Right lobe of liver (tissue), 6 donors: ENCODE results near the gene PAX9. TPM values are rescaled to one million over a fixed set of nuclear protein-coding genes. Genes with fewer than 3 reads are reported as not detected.

Experiments used
- ATAC-seq, 4 donors: fragments of 200-7000 bp; cut with Tn5 transposase; one replicate each; pipeline ENCODE4 v1.9.1; 2020; ENCODE audit warnings: mild to moderate bottlenecking in 4 of 4, moderate library complexity in 4 of 4
- DNase-seq, 3 donors: peaks; one replicate each; pipeline ENCODE4 v3.0.0-alpha.2; 2020
- H3K27ac ChIP-seq, 3 donors: fragments of 200-600 bp; one replicate each; pipeline ENCODE4 v1.8.0; 2022
- H3K27me3 ChIP-seq, 2 donors: fragments of 200-600 bp; one replicate each; pipeline ENCODE4 v1.8.0; 2022
- H3K36me3 ChIP-seq, 4 donors: fragments of 200-600 bp; sonication (generic) in 1 of 4; one replicate each; pipeline versions ENCODE4 v1.5.1 to v1.8.0; 2017 to 2022; ENCODE audit warnings: control low read depth in 1 of 4
- H3K4me1 ChIP-seq, 4 donors: fragments of 200-600 bp; sonication (generic) in 1 of 4; one replicate each; pipeline versions ENCODE4 v1.5.1 to v1.8.0; 2017 to 2022; ENCODE audit warnings: control low read depth in 1 of 4
- H3K4me3 ChIP-seq, 3 donors: fragments of 200-600 bp; one replicate each; pipeline ENCODE4 v1.8.0; 2022
- H3K9me3 ChIP-seq, 4 donors: fragments of 200-600 bp; sonication (generic) in 1 of 4; one replicate each; pipeline versions ENCODE4 v1.5.1 to v1.8.0; 2017 to 2022; ENCODE audit warnings: control low read depth in 1 of 4
- POLR2A ChIP-seq: fragments of 450-650 bp; IDR thresholded peaks from one replicate; pipeline ENCODE4 v1.6.1; 2017; ENCODE audit warnings: antibody characterized with exemption, mild to moderate bottlenecking
- whole genome bisulfite sequencing: methylation state at CpG from one replicate; pipeline ENCODE4 v1.1.6; 2018; ENCODE audit warnings: low coverage, low lambda C conversion rate; ENCODE audit not compliant: insufficient coverage; ENCODE audit errors: missing lambda C conversion rate; 5-methylcytosine and 5-hydroxymethylcytosine counted together
- intact Hi-C, 2 donors: fragments of 100-400 bp; cut with DNase I; formaldehyde crosslinking; loops; one replicate each; pipeline versions ENCODE4 v1.11.2 to v1.14.1; 2022
- total RNA-seq, 6 experiments: library from RNA; depleted of rRNA in 2 of 6; stranded (reverse); fragments of >200 nt in 2 of 6; fragmentation: NEBNext Ultra II Directional in 3 of 6; extraction: Animal tissue kit (Norgen Biotek cat#: 25700) in 3 of 6; gene quantifications; one replicate each; pipeline versions ENCODE4 v1.1.0 to v1.2.4, GENCODE V29; 2016 to 2023
- TF ChIP-seq, protein P1 (sequence below), 4 donors: fragments of 200-600 bp in 3 of 4; fragments of 450-650 bp in 1 of 4; IDR thresholded peaks; one replicate each; pipeline versions ENCODE4 v1.5.1 to v1.8.0; 2016 to 2022; ENCODE audit warnings: antibody characterized with exemption in 4 of 4, mild to moderate bottlenecking in 2 of 4
- donor health status: DM: no; HTN: yes; CAD: no.
- donor health status: DM: no; HTN: no; CAD: no.
- donor health status: DM: no; HTN: no; CAD: no.
- donor health status: DM: no; HTN: yes; CAD: no.
- donor health status: DM: no; HTN: yes; CAD: no.

The PAX9 gene
- total RNA-seq, 6 experiments from 2014 or later: not detected

DNA sequence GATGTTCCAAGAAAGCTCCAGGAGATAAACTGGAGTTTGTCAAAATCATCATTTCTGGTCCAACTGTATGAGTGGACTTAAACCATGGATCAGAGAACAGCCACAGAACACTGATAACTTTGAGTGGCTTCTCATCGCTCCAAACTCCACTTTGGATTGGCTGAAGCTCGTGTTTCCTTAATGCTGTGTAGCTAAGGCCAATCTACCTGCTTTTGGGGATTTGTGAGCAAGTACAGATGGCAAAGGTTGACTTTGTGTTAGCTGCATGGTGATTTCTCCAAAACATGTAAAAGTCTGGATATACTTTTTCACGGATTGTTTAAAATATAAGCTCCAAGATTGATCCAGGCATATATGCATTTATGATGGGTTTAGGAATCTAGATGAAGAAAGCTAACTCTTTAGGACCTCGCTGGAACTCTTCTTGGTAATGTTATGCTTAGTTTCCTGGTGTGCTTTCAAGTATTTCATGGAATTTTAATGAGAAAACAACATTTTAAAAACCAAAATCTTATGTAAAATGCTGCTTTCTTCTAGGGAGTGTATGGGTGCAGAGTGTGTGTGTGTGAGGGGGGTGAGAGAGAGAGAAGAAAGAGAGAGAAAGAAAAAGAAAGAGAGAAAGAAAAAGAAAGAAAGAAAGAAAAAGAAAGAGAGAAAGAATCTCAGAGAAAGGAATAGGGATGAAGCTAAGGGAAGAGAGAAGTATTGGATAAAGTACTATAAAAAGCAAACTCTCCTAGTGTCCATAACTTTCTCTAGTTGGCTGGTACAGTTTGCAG lies 11.6 kb upstream of the PAX9 start:
- ATAC-seq (no peak), DNase-seq (no peak)
- Histone ChIP-seq H3K4me3 (no peak overlapping the region), H3K36me3 (no peaks in the 10 kb centered on the region), H3K9me3 (no peaks in the 10 kb centered on the region), H3K4me1 (peaks cover 0 to 15% (median 3%) of the 10 kb centered on the region in 4 donors), H3K27ac (no peak overlapping the region), H3K27me3 (peaks cover 36 to 69% of the 10 kb centered on the region in 2 donors)
- TF ChIP-seq, protein P1, sequence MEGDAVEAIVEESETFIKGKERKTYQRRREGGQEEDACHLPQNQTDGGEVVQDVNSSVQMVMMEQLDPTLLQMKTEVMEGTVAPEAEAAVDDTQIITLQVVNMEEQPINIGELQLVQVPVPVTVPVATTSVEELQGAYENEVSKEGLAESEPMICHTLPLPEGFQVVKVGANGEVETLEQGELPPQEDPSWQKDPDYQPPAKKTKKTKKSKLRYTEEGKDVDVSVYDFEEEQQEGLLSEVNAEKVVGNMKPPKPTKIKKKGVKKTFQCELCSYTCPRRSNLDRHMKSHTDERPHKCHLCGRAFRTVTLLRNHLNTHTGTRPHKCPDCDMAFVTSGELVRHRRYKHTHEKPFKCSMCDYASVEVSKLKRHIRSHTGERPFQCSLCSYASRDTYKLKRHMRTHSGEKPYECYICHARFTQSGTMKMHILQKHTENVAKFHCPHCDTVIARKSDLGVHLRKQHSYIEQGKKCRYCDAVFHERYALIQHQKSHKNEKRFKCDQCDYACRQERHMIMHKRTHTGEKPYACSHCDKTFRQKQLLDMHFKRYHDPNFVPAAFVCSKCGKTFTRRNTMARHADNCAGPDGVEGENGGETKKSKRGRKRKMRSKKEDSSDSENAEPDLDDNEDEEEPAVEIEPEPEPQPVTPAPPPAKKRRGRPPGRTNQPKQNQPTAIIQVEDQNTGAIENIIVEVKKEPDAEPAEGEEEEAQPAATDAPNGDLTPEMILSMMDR (IDR thresholded peaks at IDR 0.05): no peak
- TF ChIP-seq POLR2A: no peak
- 12% methylated on average over 4 of the region's 4 CpGs for WGBS
- intact Hi-C loops: no loop called here

DNA sequence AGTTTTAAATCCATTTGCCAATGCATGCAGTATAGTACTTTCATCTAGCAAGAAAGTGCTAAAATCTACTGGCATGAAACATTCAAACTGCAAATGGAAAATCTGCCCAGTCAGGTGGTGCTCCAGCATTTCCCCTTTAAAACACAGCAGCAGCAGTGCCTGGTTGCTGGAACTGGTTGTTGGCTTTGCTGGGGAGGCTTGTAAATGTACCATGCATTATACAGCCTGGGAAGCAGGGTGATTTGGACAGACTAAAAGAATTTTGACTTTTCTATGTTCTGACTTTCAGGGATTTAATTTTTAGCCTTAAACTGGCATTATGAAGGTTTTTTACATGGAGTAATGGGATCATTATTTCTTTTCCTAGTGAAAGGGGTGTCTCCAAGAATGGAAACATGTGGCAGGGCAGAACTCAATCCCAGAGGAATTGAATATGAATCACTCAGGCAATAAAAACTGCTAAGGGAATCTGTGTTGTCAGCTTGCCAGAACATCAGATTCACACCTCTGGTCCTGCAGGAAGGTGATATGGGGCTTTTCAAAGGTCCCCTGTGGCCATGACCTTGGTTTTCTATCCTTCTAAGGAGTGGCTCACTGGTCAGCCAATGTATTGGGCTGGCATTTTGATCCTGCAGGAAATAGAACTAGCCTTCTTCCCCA lies 9.0 kb upstream of the PAX9 start:
- Histone ChIP-seq H3K27ac (no peak overlapping the region), H3K36me3 (no peaks in the 10 kb centered on the region), H3K4me3 (no peak overlapping the region), H3K9me3 (no peaks in the 10 kb centered on the region), H3K4me1 (peaks cover 0 to 9% (median 3%) of the 10 kb centered on the region in 4 donors), H3K27me3 (peaks cover 36 to 69% of the 10 kb centered on the region in 2 donors)
- DNase-seq (no peak), ATAC-seq (no peak)
- TF ChIP-seq, protein P1 (IDR thresholded peaks at IDR 0.05): no peak
- no peak for TF ChIP-seq POLR2A
- intact Hi-C loops: no loop called here

DNA sequence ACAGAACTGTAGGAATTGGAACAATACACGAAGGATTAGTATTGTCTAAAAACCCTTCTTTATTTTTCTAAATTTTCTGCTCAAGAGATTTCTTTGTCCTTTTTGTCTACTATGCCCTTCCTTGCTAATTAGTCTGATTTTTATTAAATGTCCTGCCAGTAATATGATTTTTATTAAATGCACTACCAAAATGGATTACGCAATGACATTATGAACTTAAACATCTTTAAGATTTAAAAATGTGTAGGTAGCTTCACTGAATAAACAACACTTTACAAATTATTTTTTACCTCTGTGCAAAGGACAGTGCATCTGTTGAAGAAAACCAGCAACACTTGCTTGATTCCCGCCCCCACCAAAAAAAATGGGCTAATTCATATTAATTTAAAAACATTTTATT lies 8.2 kb upstream of the PAX9 start:
- intact Hi-C loops: no loop called here
- ATAC-seq (no peak), DNase-seq (no peak)
- no peak overlapping the region for H3K4me3 ChIP-seq
- TF ChIP-seq, protein P1 (IDR thresholded peaks at IDR 0.05): no peak
- no peak for TF ChIP-seq POLR2A
- no peak overlapping the region for H3K27ac ChIP-seq
- H3K9me3 ChIP-seq: no peaks in the 10 kb centered on the region
- no peaks in the 10 kb centered on the region for H3K36me3 ChIP-seq
- H3K27me3 ChIP-seq: peaks cover 36 to 64% of the 10 kb centered on the region in 2 donors
- WGBS: 14% methylated on average over 3 of the region's 3 CpGs
- H3K4me1 ChIP-seq: peaks cover 0 to 3% (median 0%) of the 10 kb centered on the region in 4 donors

DNA sequence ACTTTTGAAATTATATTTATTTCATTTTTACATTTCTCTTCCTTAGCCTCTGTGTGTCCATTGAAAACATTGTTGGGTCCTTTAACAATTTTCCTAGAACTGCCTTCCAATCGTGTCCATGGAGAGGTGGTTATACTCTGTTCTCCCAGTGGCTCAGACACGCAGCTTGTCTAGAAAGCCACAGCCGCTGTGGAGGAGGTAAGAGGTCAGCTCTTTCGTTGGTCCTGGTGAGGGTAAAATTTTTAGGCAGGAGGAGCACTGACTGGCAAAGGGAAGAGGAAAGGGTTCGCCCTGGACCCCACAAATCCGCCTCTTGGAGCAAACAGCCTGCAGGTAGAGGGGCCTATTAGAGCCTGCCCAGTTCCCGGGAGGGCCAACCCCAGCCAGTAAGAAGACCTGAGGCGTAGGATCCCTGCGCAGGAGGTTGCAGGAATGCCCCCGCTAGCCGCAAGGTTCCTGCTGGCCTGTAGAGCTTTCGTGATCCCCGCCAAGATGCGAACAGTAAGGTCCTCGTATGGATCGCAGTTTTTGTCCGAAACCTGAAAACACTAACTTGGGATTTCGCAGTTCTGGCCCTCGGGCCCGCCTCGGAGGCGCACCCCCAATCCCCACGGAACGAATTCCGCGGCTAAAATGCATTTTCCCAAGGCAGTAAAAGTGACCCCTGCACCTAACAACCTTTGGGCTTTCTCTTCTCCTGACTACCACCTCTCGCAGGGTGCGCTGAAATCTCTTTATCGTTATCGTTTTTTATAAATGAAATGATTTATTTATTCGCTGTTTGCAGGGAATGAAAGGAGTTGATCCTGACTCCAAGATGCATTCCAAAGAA lies 7.5 kb upstream of the PAX9 start:
- intact Hi-C loops: no loop called here
- TF ChIP-seq, protein P1 (IDR thresholded peaks at IDR 0.05): no peak
- no peak for TF ChIP-seq POLR2A
- peaks cover 0 to 3% (median 0%) of the 10 kb centered on the region in 4 donors for H3K4me1 ChIP-seq
- H3K27me3 ChIP-seq: peaks cover 34 to 64% of the 10 kb centered on the region in 2 donors
- WGBS: 3% methylated on average over 19 of the region's 31 CpGs
- H3K36me3 ChIP-seq: no peaks in the 10 kb centered on the region
- ATAC-seq (no peak), DNase-seq (no peak)
- H3K27ac ChIP-seq: no peak overlapping the region
- H3K4me3 ChIP-seq: no peak overlapping the region
- H3K9me3 ChIP-seq: no peaks in the 10 kb centered on the region
